SIG-M5 treated with dmso at 0.1 percent for 504 hours (cell line): ENCODE data around the gene FSCN2.
"Not testable (repeated sequence)": the region's sequence is repeated elsewhere in the genome, so short reads cannot be mapped to it uniquely, and the experiment has no call there.

Source experiments
- DNase-seq: peaks from one replicate; lab custom pipeline; 2025; ENCODE audit not compliant: unreplicated experiment; lab: John Stamatoyannopoulos, UW

FSCN2 gene

GRCh38 chr17:81524039-81524864 lies 3.9 kb upstream of the FSCN2 start:
- no peak for DNase-seq

DNA sequence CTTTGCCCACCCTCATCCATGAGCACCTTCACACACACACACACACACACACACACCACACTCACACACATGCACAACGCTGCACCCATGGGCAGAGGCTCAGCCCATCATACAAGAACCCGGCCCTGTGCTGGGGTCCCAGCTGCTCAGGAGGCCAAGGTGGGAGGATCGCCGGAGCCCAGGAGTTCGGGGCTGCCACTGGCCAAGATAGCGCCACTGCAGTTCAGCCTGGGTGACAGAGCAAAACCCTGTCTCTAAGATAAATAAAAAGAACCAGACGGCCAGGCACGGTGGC lies 3.4 kb upstream of the FSCN2 start:
- no peak for DNase-seq

DNA sequence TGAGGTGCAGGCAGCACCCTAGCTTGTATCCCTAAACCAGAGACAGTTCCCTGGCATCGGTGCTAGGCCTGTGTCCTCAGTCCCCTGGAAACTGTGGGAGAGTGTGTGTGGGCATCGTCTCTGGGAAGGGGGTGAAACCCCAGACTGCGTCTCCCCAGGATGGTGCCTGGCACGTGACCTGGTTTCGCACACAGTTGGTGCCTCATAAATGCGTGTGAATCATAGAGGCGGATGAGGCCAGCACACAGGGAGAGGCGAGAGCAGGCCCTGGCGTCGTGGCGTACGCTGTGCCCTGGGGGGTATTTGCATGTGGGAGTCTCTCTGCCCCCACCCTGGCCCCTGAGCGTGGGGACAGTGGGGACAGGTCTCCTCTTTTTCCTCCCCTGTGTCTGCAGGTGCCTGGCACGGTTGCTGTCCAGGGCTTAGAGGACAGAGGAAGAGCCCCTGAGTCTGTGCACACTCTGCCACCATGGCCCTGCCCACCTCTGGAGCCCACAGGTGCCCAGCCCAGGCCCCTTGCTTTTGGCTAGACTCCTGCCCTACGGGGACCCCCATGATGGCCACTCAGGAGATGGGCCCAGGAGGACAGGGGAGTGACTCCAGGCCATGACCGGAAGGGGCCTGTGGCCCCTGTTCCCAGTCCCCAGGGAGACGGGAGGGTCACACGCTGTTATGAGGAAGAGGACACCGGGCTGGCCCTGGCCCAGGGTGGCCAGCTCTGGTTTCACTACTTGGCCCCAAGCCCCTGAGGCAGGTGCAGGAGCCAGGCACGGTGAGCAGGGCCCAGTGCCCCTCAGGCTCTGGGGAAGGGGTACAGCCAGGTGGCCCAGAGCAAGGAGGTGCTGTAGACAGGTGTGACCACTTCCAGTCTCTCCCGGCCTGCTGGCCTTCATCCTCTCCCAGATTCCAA lies 1.3 kb upstream of the FSCN2 start:
- no peak for DNase-seq

- DNase-seq: no peak
Observed at GRCh38 chr17:81528384-81528650, 140 bp downstream of the FSCN2 start.

GRCh38 chr17:81528651-81529436 lies 667 bp downstream of the FSCN2 start:
- no peak for DNase-seq

GRCh38 chr17:81529437-81529803 lies 1.2 kb downstream of the FSCN2 start:
- DNase-seq: no peak

GRCh38 chr17:81531013-81531412 lies 2.8 kb downstream of the FSCN2 start:
- not testable (repeated sequence) for DNase-seq

- DNase-seq: not testable (repeated sequence)
Observed at GRCh38 chr17:81531998-81532404, 3.8 kb downstream of the FSCN2 start.

DNA sequence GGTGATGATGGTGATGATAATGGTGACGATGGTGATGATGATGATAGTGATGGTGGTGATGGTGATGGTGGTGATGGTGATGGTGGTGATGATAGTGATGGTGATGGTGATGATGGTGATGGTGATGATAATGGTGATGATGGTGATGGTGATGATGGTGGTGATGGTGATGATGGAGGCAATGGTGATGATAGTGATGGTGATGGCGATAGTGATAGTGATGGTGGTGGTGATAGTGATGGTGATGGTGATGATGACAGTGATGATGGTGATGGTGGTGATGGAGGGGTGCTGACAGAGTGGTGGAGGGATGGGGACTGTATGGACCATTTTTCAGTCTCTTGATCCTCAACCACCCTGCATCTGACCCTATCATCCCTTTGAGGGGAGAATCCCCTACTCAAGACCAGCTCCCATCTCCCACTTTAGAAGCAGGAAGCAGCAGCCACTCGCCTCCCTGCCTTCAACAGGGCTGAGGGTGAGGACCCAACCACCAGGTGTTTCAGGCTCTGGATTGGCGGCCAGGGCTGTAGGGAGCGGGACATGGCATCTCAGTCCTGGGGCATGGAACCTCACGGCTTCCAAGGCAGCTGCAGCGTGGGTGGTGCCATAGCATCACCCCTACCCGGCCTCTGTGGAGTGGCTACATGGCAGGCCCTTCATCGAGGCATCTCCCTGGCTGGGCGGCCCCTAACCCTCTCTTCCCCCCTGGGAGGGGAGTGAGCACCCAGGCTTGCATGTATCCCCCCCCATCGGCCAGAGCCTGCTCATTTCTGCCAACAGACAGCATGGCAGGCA lies 4.5 kb downstream of the FSCN2 start:
- no peak for DNase-seq

DNA sequence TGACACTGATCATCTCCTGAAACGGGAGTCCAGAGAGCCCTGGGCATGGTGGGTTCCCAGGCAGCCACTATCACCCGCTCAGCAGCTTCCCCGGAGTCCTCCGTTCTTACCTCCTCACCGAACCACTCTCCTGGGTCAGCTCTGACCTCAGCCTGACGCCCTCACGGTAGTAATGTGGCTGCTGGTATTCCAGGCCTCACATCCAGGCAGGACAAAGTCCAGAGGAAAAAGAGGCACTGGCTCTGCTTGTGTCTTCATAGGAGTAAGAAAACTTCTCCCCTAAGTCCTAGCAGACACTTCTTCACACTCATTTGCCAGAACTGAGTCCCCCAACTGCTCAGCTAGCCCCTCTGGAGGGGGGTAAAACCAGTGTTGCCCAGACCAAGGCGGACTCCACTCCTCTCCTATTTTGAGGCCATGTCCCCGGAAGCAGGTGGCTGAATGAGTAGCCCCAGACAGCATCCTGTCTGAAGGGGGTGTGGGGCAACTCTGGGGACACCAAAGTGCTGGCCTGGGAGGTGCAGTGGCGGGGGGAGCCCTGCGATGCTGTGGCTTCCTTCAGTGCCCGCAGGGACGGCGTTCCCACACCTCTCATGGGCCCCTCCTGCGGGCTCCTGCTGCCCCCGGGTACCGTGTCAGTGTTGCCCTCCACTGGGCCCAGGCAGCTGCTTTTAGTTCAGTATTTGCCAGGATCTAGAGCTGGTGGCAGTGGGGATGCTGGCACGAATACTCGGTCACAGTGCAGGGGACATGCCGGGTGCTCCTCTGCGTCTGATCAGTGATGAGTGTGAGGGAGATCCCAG lies 5.4 kb downstream of the FSCN2 start:
- no peak for DNase-seq

- no peak for DNase-seq
Observed at GRCh38 chr17:81534157-81535006, 6.2 kb downstream of the FSCN2 start.

GRCh38 chr17:81535007-81535328 lies 6.8 kb downstream of the FSCN2 start:
- no peak for DNase-seq

- no peak for DNase-seq
Observed at GRCh38 chr17:81535480-81536298, 7.5 kb downstream of the FSCN2 start.

DNA sequence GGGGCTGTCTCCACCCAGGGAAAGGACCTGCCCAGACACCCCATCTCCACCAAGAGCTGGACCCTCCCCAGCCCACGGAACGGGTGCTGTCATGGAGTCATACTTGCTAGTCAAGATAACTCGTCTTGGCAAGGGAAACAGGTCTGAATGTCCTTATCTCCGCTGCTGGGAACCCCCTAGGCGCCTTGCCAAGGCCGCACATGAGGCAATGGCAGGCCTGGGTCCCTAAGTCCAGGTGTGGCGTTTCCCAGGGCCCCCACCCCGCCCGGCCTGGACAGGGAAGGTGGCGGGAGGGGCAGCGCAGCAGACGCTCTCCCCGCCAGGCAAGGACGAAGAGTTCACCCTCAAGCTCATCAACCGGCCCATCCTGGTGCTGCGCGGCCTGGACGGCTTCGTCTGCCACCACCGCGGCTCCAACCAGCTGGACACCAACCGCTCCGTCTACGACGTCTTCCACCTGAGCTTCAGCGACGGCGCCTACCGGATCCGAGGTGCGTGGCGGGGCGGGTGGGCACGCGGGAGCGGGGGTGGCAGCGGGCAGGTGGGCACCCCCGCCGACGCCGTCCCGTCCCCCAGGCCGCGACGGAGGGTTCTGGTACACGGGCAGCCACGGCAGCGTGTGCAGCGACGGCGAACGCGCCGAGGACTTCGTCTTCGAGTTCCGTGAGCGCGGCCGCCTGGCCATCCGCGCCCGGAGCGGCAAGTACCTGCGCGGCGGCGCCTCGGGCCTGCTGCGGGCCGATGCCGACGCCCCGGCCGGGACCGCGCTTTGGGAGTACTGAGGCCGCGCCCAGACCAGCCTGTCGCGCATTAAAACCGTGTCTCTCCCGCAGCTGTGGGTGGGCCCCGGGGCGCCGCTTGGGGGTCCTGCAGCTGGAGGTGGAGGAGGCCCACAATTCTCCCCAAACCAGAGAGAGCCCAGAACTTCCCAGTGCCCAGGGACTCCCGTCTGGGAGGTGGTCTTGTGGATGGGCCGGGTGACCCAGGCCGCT lies 8.4 kb downstream of the FSCN2 start:
- no peak for DNase-seq

DNA sequence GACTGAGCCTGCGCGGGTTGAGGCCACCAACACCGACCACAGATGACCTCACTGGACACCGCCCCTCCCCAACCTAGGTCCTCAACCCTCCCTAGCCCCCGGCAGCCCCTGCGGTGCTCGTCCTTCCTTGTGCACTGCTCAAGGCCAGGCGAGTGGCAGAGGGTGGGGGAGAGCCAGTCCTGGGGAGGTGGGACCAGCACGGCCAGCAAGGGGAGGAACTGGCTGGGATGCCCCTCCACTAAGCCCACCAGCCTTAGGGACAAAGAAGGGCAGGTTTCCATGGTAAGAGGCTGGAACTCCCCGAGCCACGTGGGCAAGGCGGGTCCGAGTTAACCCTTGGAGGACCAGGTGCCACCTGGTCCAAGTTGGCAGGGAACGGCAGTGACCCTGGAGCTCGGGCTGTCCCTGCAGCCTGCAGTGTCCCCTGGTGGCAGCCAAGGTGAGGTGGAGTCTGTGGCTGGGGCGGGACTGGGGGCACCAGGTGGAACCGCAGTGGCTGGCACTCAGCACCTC lies 9.2 kb downstream of the FSCN2 start:
- DNase-seq: no peak

GRCh38 chr17:81537856-81538555 lies 9.8 kb downstream of the FSCN2 start:
- DNase-seq: no peak
